Stimulated activated CD8-positive, alpha-beta memory T cell treated with anti-CD3 and anti-CD28 coated beads, Interleukin-2, amount 100 ng/mL, for 1 hour (primary cell): ENCODE measurements around the gene SLC38A9.

Experiments used
- DNase-seq, 2 donors: peaks; one replicate each; pipeline ENCODE4 v3.0.0-alpha.2; 2020; ENCODE audit warnings: low read depth in 2 of 2

The SLC38A9 gene

DNA sequence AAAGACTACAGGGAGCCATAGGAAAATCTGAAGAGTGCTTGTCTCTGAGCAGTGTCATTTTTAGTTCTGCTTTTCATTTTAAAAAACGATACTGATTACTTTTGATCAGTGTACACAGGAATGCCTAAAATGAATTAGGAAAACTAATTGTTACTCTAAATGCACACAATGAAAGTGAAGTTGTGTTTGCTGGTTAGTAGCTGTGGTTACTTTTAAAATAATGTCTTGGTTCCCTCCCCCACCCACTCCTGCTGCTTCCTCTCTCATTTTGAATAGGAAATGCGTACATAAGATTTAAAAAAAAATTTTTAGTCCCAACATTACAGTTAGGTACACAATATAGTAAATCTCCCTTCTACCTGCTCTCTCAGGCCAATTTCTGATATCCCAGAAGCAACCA is 129.9 kb downstream of the SLC38A9 start:
- DNase-seq: no peak

- no peak for DNase-seq
Observed at GRCh38 chr5:55580042-55580441, 132.1 kb downstream of the SLC38A9 start.

DNA sequence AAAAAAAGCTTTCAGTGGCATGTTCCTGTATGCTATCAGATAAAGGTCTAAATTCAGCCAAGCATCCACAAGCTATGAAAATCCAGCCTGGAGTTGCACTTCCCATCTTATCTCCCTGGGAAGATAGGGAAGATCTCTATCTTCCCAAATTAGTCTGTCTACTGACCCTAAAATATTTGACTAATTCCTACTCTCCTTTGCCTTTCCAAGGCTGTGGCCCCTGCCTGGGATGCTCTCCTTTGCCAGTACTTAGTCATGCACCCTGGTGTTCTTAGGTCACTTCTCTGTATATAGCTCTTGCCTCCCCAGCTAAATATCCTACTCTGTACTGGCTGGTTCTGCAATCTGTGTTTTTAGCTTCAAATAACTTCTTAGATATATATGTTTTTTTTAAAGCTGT is 133.4 kb downstream of the SLC38A9 start:
- DNase-seq: no peak

GRCh38 chr5:55577353-55578060 is 134.6 kb downstream of the SLC38A9 start:
- no peak for DNase-seq

GRCh38 chr5:55576661-55577060 is 135.5 kb downstream of the SLC38A9 start:
- DNase-seq: no peak
